Activated CD8-positive, alpha-beta T cell treated with anti-CD3 and anti-CD28 coated beads for 36 hours (primary cell): ENCODE measurements around the gene TMEM217. TPM values are rescaled to one million over a fixed set of nuclear protein-coding genes. Genes with fewer than 3 reads are reported as not detected.
A peak's percentile ranks its signal among the peaks of the same experiment; 100 is the strongest.

Experiments used
- ATAC-seq: fragments of 200-7000 bp; cut with Tn5 transposase; one replicate; pipeline ENCODE4 v1.10.0; 2021; ENCODE audit warnings: mild to moderate bottlenecking, moderate library complexity
- CTCF ChIA-PET: fragments of 350-600 bp; sonication (Branson Sonifier 250); formaldehyde crosslinking; loops from one replicate; lab custom pipeline; 2021; ENCODE audit warnings: antibody characterized with exemption; lab: Charles Lee
- POLR2A ChIA-PET: fragments of 350-600 bp; sonication (Branson Sonifier 250); formaldehyde crosslinking; loops from one replicate; lab custom pipeline; 2021; ENCODE audit warnings: antibody characterized with exemption; lab: Charles Lee
- DNase-seq: peaks from one replicate; pipeline ENCODE4 v3.0.0-alpha.2; 2020
- H3K27ac Mint-ChIP-seq: one replicate; pipeline ENCODE4 v1.8.0; 2021; ENCODE audit warnings: mild to moderate bottlenecking, mixed read lengths
- H3K27me3 Mint-ChIP-seq: one replicate; pipeline ENCODE4 v1.8.0; 2021; ENCODE audit warnings: mixed read lengths
- H3K36me3 Mint-ChIP-seq: one replicate; pipeline ENCODE4 v1.8.0; 2021; ENCODE audit warnings: low read depth, mixed read lengths
- H3K4me1 Mint-ChIP-seq: one replicate; pipeline ENCODE4 v1.8.0; 2021; ENCODE audit warnings: low read depth, mixed read lengths
- H3K4me3 Mint-ChIP-seq: one replicate; pipeline ENCODE4 v1.8.0; 2021; ENCODE audit warnings: mild to moderate bottlenecking, moderate library complexity, mixed read lengths
- H3K9me3 Mint-ChIP-seq: one replicate; pipeline ENCODE4 v1.8.0; 2021; ENCODE audit warnings: mixed read lengths
- CTCF ChIP-seq: fragments of 200-600 bp; IDR thresholded peaks from one replicate; pipeline ENCODE4 v1.8.0; 2022; ENCODE audit warnings: antibody characterized with exemption, mild to moderate bottlenecking
- intact Hi-C: fragments of 100-400 bp; cut with micrococcal nuclease; formaldehyde crosslinking; loops from one replicate; pipeline ENCODE4 v1.10.0; 2022
- total RNA-seq, 2 experiments: library from RNA; stranded (reverse); gene quantifications; one replicate each; pipeline ENCODE4 v1.2.3, GENCODE V29; 2021

The TMEM217 gene
- total RNA-seq, 2 experiments from 2014 or later, result 4.0 to 5.7 TPM

- H3K9me3 Mint-ChIP-seq, result no peaks in the 10 kb centered on the region
- DNase-seq (no peak), ATAC-seq (no peak)
- H3K27ac Mint-ChIP-seq, result peak overlapping the region; percentile 91
- intact Hi-C loops, result no loop called here
- H3K4me1 Mint-ChIP-seq, result peaks cover 67% of the 10 kb centered on the region
- POLR2A ChIA-PET, result interaction anchor here (1.0 to 13.5 kb wide), 6 partner anchors 11 to 155 kb away, joined by 3 to 261 read pairs (median 141); no protein-coding TSS in a partner anchor
- CTCF ChIA-PET, result interaction anchor here (1.6 to 18.8 kb wide), 5 partner anchors 11 to 151 kb away, joined by 3 to 502 read pairs (median 57); no protein-coding TSS in a partner anchor
- no peaks in the 10 kb centered on the region for H3K27me3 Mint-ChIP-seq
- peaks cover 55% of the 10 kb centered on the region for H3K36me3 Mint-ChIP-seq
- no peak for TF ChIP-seq CTCF
- H3K4me3 Mint-ChIP-seq, result peak overlapping the region; percentile 8
These were observed 80.6 kb downstream of the TMEM217 start for GRCh38 chr6:37177077-37177934.

GRCh38 chr6:37176268-37177076 is 81.5 kb downstream of the TMEM217 start:
- POLR2A ChIA-PET, result interaction anchor here (0.7 to 13.5 kb wide), 8 partner anchors 12 to 416 kb away, joined by 3 to 261 read pairs (median 110); no protein-coding TSS in a partner anchor
- peaks cover 63% of the 10 kb centered on the region for H3K36me3 Mint-ChIP-seq
- no peak for TF ChIP-seq CTCF
- DNase-seq (no peak), ATAC-seq (no peak)
- CTCF ChIA-PET, result interaction anchor here (1.6 to 18.8 kb wide), 5 partner anchors 12 to 150 kb away, joined by 3 to 502 read pairs (median 57); no protein-coding TSS in a partner anchor
- H3K4me1 Mint-ChIP-seq, result peaks cover 63% of the 10 kb centered on the region
- no peaks in the 10 kb centered on the region for H3K27me3 Mint-ChIP-seq
- H3K4me3 Mint-ChIP-seq, result peak overlapping the region; percentile 84
- H3K9me3 Mint-ChIP-seq, result no peaks in the 10 kb centered on the region
- intact Hi-C loops, result no loop called here
- peak overlapping the region; percentile 91 for H3K27ac Mint-ChIP-seq

- H3K27me3 Mint-ChIP-seq, result no peaks in the 10 kb centered on the region
- ATAC-seq, result no peak
- peak overlapping the region; percentile 91 for H3K27ac Mint-ChIP-seq
- peaks cover 68% of the 10 kb centered on the region for H3K36me3 Mint-ChIP-seq
- H3K4me3 Mint-ChIP-seq, result peak overlapping the region; percentile 84
- no peaks in the 10 kb centered on the region for H3K9me3 Mint-ChIP-seq
- intact Hi-C loops, result no loop called here
- H3K4me1 Mint-ChIP-seq, result peaks cover 59% of the 10 kb centered on the region
- CTCF ChIA-PET, result interaction anchor here (0.6 to 18.8 kb wide), 5 partner anchors 13 to 325 kb away, joined by 3 to 502 read pairs (median 57); no protein-coding TSS in a partner anchor
- DNase-seq, result peak; percentile 45
- TF ChIP-seq CTCF, result no peak
- POLR2A ChIA-PET, result interaction anchor here (0.7 to 13.5 kb wide), 8 partner anchors 13 to 578 kb away, joined by 3 to 261 read pairs (median 110); no protein-coding TSS in a partner anchor
These were observed 82.3 kb downstream of the TMEM217 start for GRCh38 chr6:37175332-37176267.

GRCh38 chr6:37174515-37175331 is 83.2 kb downstream of the TMEM217 start:
- H3K9me3 Mint-ChIP-seq, result no peaks in the 10 kb centered on the region
- H3K27ac Mint-ChIP-seq, result peak overlapping the region; percentile 91
- ChIA-PET POLR2A (interaction anchor here (1.5 to 13.5 kb wide), 9 partner anchors 8 to 189 kb away, joined by 3 to 261 read pairs (median 96); partner anchors contain the start of gene MTCH1), CTCF (interaction anchor here (7.3 to 18.8 kb wide), 4 partner anchors 14 to 149 kb away, joined by 57 to 502 read pairs (median 252); no protein-coding TSS in a partner anchor)
- H3K27me3 Mint-ChIP-seq, result no peaks in the 10 kb centered on the region
- DNase-seq (no peak), ATAC-seq (no peak)
- TF ChIP-seq CTCF, result no peak
- peaks cover 68% of the 10 kb centered on the region for H3K36me3 Mint-ChIP-seq
- H3K4me1 Mint-ChIP-seq, result peaks cover 55% of the 10 kb centered on the region
- peak overlapping the region; percentile 84 for H3K4me3 Mint-ChIP-seq
- intact Hi-C loops, result no loop called here
